Thyroid gland (tissue), 4 donors: ENCODE data around the gene LRRC4C. TPM values are rescaled to one million over a fixed set of nuclear protein-coding genes. Genes with fewer than 3 reads are reported as not detected.

Experiments used
- DNase-seq, 2 donors: peaks; one replicate each; pipeline ENCODE4 v3.0.0-alpha.2; 2019
- H3K27ac ChIP-seq, 3 donors: fragments of 200-600 bp; sonication (generic); 1 replicate in 2 of 3; 2 replicates in 1 of 3; pipeline ENCODE4 v1.5.1; 2016 to 2019; ENCODE audit warnings: mild to moderate bottlenecking in 1 of 3, moderate library complexity in 1 of 3
- H3K27me3 ChIP-seq: fragments of 200-600 bp; sonication (generic); one replicate; pipeline ENCODE4 v1.5.1; 2019
- H3K36me3 ChIP-seq, 2 donors: fragments of 200-600 bp; sonication (generic); one replicate each; pipeline ENCODE4 v1.5.1; 2016 to 2019
- H3K4me1 ChIP-seq, 2 donors: fragments of 200-600 bp; sonication (generic); one replicate each; pipeline ENCODE4 v1.5.1; 2017 to 2019
- H3K4me3 ChIP-seq, 3 donors: fragments of 200-600 bp; sonication (generic); replicated peaks in 1 of 3; 1 replicate in 2 of 3; 2 replicates in 1 of 3; pipeline ENCODE4 v1.5.1; 2016; ENCODE audit warnings: mild to moderate bottlenecking in 1 of 3
- H3K9me3 ChIP-seq: fragments of 200-600 bp; sonication (generic); one replicate; pipeline ENCODE4 v1.5.1; 2017
- CTCF ChIP-seq, 6 experiments: fragments of 200-600 bp in 3 of 6; fragments of 450-650 bp in 3 of 6; sonication (generic) in 3 of 6; IDR thresholded peaks; one replicate each; pipeline ENCODE4 v1.5.1; 2016 to 2019; ENCODE audit warnings: antibody characterized with exemption in 6 of 6, mild to moderate bottlenecking in 2 of 6, inconsistent platforms in 1 of 6, moderate library complexity in 1 of 6
- POLR2A ChIP-seq, 2 donors: fragments of 450-650 bp; IDR thresholded peaks; one replicate each; pipeline ENCODE4 v1.6.1; 2017; ENCODE audit warnings: antibody characterized with exemption in 2 of 2, mild to moderate bottlenecking in 2 of 2, moderate library complexity in 1 of 2
- WGBS, 2 donors: methylation state at CpG; one replicate each; pipeline ENCODE4 v1.1.5; 2017; 5-methylcytosine and 5-hydroxymethylcytosine counted together
- intact Hi-C: fragments of 100-400 bp; cut with DNase I; formaldehyde crosslinking; loops from one replicate; pipeline ENCODE4 v1.15.1; 2023
- total RNA-seq, 4 donors: library from RNA; depleted of rRNA; stranded (reverse); fragments of >200 nt; gene quantifications; one replicate each; pipeline ENCODE4 v1.2.3, GENCODE V29; 2016

Gene LRRC4C
- total RNA-seq, 4 donors from 2014 or later, result 4.6 to 13.9 (median 7.8) TPM

GRCh38 chr11:41351825-41352224 lies 107.6 kb downstream of the LRRC4C start:
- Histone ChIP-seq H3K9me3 (no peaks in the 10 kb centered on the region), H3K4me1 (no peaks in the 10 kb centered on the region), H3K36me3 (no peaks in the 10 kb centered on the region), H3K27ac (no peak overlapping the region), H3K27me3 (no peaks in the 10 kb centered on the region), H3K4me3 (no peak overlapping the region)
- DNase-seq, result no peak
- TF ChIP-seq POLR2A (IDR thresholded peaks at IDR 0.05) (no peak), CTCF (IDR thresholded peaks at IDR 0.05) (no peak)
- intact Hi-C loops, result no loop called here
- 77 to 81% methylated on average over 2 of the region's 2 CpGs for WGBS, 2 donors

- Histone ChIP-seq H3K27me3 (no peaks in the 10 kb centered on the region), H3K27ac (no peak overlapping the region), H3K4me1 (no peaks in the 10 kb centered on the region), H3K4me3 (no peak overlapping the region), H3K36me3 (no peaks in the 10 kb centered on the region), H3K9me3 (no peaks in the 10 kb centered on the region)
- DNase-seq, result no peak
- no peak for TF ChIP-seq POLR2A (IDR thresholded peaks at IDR 0.05)
- TF ChIP-seq CTCF (IDR thresholded peaks at IDR 0.05), result no peak
- 81 to 93% methylated on average over 2 of the region's 2 CpGs for WGBS, 2 donors
- intact Hi-C loops, result no loop called here
Observed at GRCh38 chr11:41346042-41346441, 113.4 kb downstream of the LRRC4C start.

GRCh38 chr11:41334007-41334933 lies 125.2 kb downstream of the LRRC4C start:
- WGBS, 2 donors, result 32 to 37% methylated on average over 7 of the region's 7 CpGs
- H3K36me3 ChIP-seq, result no peaks in the 10 kb centered on the region
- no peaks in the 10 kb centered on the region for H3K9me3 ChIP-seq
- H3K27ac ChIP-seq, result peak overlapping the region; percentile 57 to 74 (median 64)
- intact Hi-C loops, result no loop called here
- no peak overlapping the region for H3K4me3 ChIP-seq
- peaks cover 6 to 9% of the 10 kb centered on the region in 2 donors for H3K4me1 ChIP-seq
- TF ChIP-seq POLR2A (IDR thresholded peaks at IDR 0.05), result no peak
- TF ChIP-seq CTCF (IDR thresholded peaks at IDR 0.05), result no peak
- no peaks in the 10 kb centered on the region for H3K27me3 ChIP-seq
- DNase-seq, result peak; percentile 43 to 62

GRCh38 chr11:41333357-41333756 lies 126.1 kb downstream of the LRRC4C start:
- no peak for TF ChIP-seq CTCF (IDR thresholded peaks at IDR 0.05)
- TF ChIP-seq POLR2A (IDR thresholded peaks at IDR 0.05), result no peak
- 89 to 95% methylated on average over 1 of the region's 1 CpG for WGBS, 2 donors
- Histone ChIP-seq H3K9me3 (no peaks in the 10 kb centered on the region), H3K36me3 (no peaks in the 10 kb centered on the region), H3K4me3 (no peak overlapping the region), H3K27ac (peak overlapping the region in 1 of 3 donors; percentile 74), H3K27me3 (no peaks in the 10 kb centered on the region), H3K4me1 (peaks cover 6 to 9% of the 10 kb centered on the region in 2 donors)
- DNase-seq, result no peak
- intact Hi-C loops, result no loop called here

GRCh38 chr11:41328324-41328723 lies 131.1 kb downstream of the LRRC4C start:
- 88 to 90% methylated on average over 4 of the region's 4 CpGs for WGBS, 2 donors
- H3K9me3 ChIP-seq, result no peaks in the 10 kb centered on the region
- intact Hi-C loops, result no loop called here
- H3K27ac ChIP-seq, result no peak overlapping the region
- no peaks in the 10 kb centered on the region for H3K27me3 ChIP-seq
- TF ChIP-seq CTCF (IDR thresholded peaks at IDR 0.05) (no peak), POLR2A (IDR thresholded peaks at IDR 0.05) (no peak)
- H3K4me3 ChIP-seq, result no peak overlapping the region
- no peak for DNase-seq
- no peaks in the 10 kb centered on the region for H3K36me3 ChIP-seq
- no peaks in the 10 kb centered on the region for H3K4me1 ChIP-seq
